ENCODE results near the gene LGALS9. TPM values are rescaled to one million over a fixed set of nuclear protein-coding genes. Genes with fewer than 3 reads are reported as not detected.
"Not testable (repeated sequence)": the region's sequence is repeated elsewhere in the genome, so short reads cannot be mapped to it uniquely, and the experiment has no call there.

The LGALS9 gene
- total RNA-seq, 1 experiment from 2014 or later: 3.0 TPM

DNA sequence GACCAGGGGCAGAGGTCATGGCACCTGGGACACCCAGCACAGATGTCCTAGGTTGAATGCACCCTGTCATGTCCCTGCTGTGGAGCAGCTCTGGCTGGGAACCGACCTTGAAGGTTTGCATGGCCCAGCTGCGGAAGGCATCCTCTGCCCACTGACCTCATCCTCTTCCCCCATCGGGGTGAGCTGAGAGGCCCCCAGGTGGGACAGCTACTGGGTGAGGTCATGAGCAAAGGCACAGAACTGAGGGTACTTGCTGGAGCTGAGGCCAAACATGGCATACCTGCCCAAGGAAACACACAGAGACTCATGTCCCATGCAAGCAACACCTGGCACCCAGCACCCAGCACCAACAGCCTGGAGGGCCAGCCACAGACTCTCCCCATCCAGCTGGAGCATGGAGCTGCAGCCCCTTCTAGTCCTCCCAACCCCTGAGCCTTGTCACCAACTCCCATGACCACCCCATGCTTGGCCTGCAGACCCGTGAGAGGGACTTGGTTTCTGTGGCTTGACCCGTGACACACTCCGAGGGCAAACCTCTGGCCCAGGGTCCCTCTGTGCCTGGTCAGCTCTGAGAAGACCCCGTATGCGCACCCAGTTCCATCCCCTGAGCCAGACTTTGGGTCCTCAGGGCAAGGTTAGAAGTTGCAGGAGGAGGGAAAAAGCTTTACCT is 33.1 kb downstream of the LGALS9 start:
- Mint-ChIP-seq H3K4me3 (ENCODE audit: unreplicated experiment) (no peak overlapping the region), H3K9me3 (ENCODE audit: unreplicated experiment) (no peaks in the 10 kb centered on the region), H3K27me3 (ENCODE audit: insufficient read depth, unreplicated experiment) (peaks cover 9% of the 10 kb centered on the region), H3K27ac (ENCODE audit: unreplicated experiment) (no peak overlapping the region), H3K4me1 (ENCODE audit: low read depth, unreplicated experiment) (no peaks in the 10 kb centered on the region), H3K36me3 (ENCODE audit: insufficient read depth, unreplicated experiment) (no peaks in the 10 kb centered on the region)
- DNase-seq: peak in 1 of 2 experiments; percentile 34
- no peaks in the 10 kb centered on the region for H3K36me3 ChIP-seq (ENCODE audit: control insufficient read depth, insufficient read depth, low read length)
- CTCF ChIA-PET: interaction anchor here (1.0 to 1.5 kb wide), 3 partner anchors 10 to 78 kb away, joined by 3 to 8 read pairs (median 3); no protein-coding TSS in a partner anchor
- TF ChIP-seq, protein P1, sequence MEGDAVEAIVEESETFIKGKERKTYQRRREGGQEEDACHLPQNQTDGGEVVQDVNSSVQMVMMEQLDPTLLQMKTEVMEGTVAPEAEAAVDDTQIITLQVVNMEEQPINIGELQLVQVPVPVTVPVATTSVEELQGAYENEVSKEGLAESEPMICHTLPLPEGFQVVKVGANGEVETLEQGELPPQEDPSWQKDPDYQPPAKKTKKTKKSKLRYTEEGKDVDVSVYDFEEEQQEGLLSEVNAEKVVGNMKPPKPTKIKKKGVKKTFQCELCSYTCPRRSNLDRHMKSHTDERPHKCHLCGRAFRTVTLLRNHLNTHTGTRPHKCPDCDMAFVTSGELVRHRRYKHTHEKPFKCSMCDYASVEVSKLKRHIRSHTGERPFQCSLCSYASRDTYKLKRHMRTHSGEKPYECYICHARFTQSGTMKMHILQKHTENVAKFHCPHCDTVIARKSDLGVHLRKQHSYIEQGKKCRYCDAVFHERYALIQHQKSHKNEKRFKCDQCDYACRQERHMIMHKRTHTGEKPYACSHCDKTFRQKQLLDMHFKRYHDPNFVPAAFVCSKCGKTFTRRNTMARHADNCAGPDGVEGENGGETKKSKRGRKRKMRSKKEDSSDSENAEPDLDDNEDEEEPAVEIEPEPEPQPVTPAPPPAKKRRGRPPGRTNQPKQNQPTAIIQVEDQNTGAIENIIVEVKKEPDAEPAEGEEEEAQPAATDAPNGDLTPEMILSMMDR (IDR thresholded peaks at IDR 0.05; ENCODE audit: insufficient read depth in 1 of 2, low read depth in 1 of 2, low read length in 1 of 2, severe bottlenecking in 1 of 2, unreplicated experiment in 1 of 2): no peak
- 0 out of 2 replicates have a peak, but pooled peaks cover 2% of the 10 kb centered on the region for H3K27me3 ChIP-seq (replicated peaks; ENCODE audit: control insufficient read depth, insufficient read depth, low read length)
- BruUV-seq (replicated peaks): no TSS peak
- H3K4me3 ChIP-seq (ENCODE audit: low read depth, low read length): no peak overlapping the region
- intact Hi-C loops (cut with micrococcal nuclease; ENCODE audit: unreplicated experiment): no loop called here
- H3K9me3 ChIP-seq: no peaks in the 10 kb centered on the region
- H3K4me1 ChIP-seq: no peaks in the 10 kb centered on the region
- POLR2A ChIA-PET: no interaction called here

DNA sequence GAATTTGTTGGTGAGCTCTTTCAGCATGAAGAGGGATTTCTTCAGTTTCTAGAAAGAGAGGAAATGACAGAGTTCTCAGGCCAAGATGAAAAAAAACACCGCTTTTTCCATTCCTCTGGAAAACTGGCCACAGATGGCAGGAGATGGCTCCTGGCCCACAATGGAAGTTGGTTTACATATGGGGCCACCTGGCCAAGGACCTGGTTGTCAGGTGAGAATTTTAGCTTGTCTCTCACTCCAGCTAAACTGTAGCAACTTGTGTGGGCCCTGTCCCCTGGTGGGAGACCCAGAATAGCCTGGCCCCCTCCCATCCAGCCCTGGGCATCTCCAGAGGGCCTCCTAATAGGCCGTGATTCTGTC is 33.6 kb downstream of the LGALS9 start:
- Mint-ChIP-seq H3K4me1 (ENCODE audit: low read depth, unreplicated experiment) (no peaks in the 10 kb centered on the region), H3K27ac (ENCODE audit: unreplicated experiment) (no peak overlapping the region), H3K36me3 (ENCODE audit: insufficient read depth, unreplicated experiment) (no peaks in the 10 kb centered on the region), H3K4me3 (ENCODE audit: unreplicated experiment) (no peak overlapping the region), H3K27me3 (ENCODE audit: insufficient read depth, unreplicated experiment) (peaks cover 8% of the 10 kb centered on the region), H3K9me3 (ENCODE audit: unreplicated experiment) (no peaks in the 10 kb centered on the region)
- H3K4me3 ChIP-seq (ENCODE audit: low read depth, low read length): no peak overlapping the region
- H3K27me3 ChIP-seq (replicated peaks; ENCODE audit: control insufficient read depth, insufficient read depth, low read length): 0 out of 2 replicates have a peak, but pooled peaks cover 4% of the 10 kb centered on the region
- H3K9me3 ChIP-seq: no peaks in the 10 kb centered on the region
- DNase-seq: peak in 1 of 2 experiments; percentile 26
- H3K4me1 ChIP-seq: no peaks in the 10 kb centered on the region
- ChIA-PET POLR2A (no interaction called here), CTCF (interaction anchor here (1.5 kb wide), 2 partner anchors 10 to 77 kb away, joined by 3 to 8 read pairs; no protein-coding TSS in a partner anchor)
- TF ChIP-seq, protein P1 (IDR thresholded peaks at IDR 0.05; ENCODE audit: insufficient read depth in 1 of 2, low read depth in 1 of 2, low read length in 1 of 2, severe bottlenecking in 1 of 2, unreplicated experiment in 1 of 2): no peak
- intact Hi-C loops (cut with micrococcal nuclease; ENCODE audit: unreplicated experiment): no loop called here
- H3K36me3 ChIP-seq (ENCODE audit: control insufficient read depth, insufficient read depth, low read length): no peaks in the 10 kb centered on the region
- no TSS peak for BruUV-seq (replicated peaks)

DNA sequence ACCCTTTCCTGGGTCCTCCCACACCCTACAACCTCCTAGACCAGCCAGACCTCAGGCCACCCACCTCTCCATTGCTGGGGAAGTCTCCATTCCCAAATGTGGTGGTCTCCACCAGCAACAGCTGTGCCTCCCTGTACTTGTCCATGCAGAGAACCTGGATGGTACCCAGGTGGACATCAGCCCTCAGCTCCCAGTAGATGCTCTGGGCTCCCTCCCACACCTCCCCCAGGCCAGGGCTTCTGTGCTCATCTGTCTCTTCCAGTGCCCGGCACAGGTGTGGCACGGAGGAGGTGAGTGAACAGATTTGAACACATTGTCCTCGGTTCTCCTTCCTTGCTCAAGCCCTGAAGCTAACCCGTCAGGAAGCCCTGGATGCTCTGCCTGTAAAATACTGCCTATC is 34.6 kb downstream of the LGALS9 start:
- H3K27ac Mint-ChIP-seq (ENCODE audit: unreplicated experiment): no peak overlapping the region
- intact Hi-C loops (cut with micrococcal nuclease; ENCODE audit: unreplicated experiment): no loop called here
- peak in 1 of 2 experiments; percentile 39 for DNase-seq
- no peaks in the 10 kb centered on the region for H3K36me3 Mint-ChIP-seq (ENCODE audit: insufficient read depth, unreplicated experiment)
- BruUV-seq (replicated peaks): no TSS peak
- POLR2A ChIA-PET: no interaction called here
- CTCF ChIA-PET: interaction anchor here (1.2 kb wide), 1 partner anchor 11 kb away, joined by 7 read pairs; no protein-coding TSS in a partner anchor
- H3K4me3 Mint-ChIP-seq (ENCODE audit: unreplicated experiment): no peak overlapping the region
- no peaks in the 10 kb centered on the region for H3K4me1 Mint-ChIP-seq (ENCODE audit: low read depth, unreplicated experiment)
- peaks cover 9% of the 10 kb centered on the region for H3K27me3 Mint-ChIP-seq (ENCODE audit: insufficient read depth, unreplicated experiment)
- no peak overlapping the region for H3K4me3 ChIP-seq (ENCODE audit: low read depth, low read length)
- no peaks in the 10 kb centered on the region for H3K9me3 ChIP-seq
- TF ChIP-seq, protein P1 (IDR thresholded peaks at IDR 0.05; ENCODE audit: insufficient read depth in 1 of 2, low read depth in 1 of 2, low read length in 1 of 2, severe bottlenecking in 1 of 2, unreplicated experiment in 1 of 2): no peak
- H3K36me3 ChIP-seq (ENCODE audit: control insufficient read depth, insufficient read depth, low read length): no peaks in the 10 kb centered on the region
- 0 out of 2 replicates have a peak, but pooled peaks cover 4% of the 10 kb centered on the region for H3K27me3 ChIP-seq (replicated peaks; ENCODE audit: control insufficient read depth, insufficient read depth, low read length)
- no peaks in the 10 kb centered on the region for H3K9me3 Mint-ChIP-seq (ENCODE audit: unreplicated experiment)
- no peaks in the 10 kb centered on the region for H3K4me1 ChIP-seq

DNA sequence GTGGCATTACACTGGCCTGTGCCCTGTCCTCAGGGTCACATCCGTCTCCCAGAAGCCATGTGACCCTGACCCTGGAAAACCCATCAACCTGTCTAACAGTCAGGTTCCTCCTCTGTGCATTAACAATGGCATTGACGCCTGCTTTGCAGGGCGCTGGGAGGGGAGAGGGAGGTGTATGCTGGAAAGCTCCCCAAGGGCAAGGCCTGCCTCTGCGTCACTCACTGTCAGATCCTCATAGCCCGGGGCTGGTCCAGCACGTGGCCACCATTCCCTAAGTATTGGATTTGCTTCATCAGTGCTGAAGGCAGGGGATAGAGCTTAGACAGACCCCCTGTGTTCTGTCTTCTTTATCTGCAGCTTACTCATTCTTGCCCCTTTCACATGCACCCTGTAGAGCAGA is 35.3 kb downstream of the LGALS9 start:
- H3K36me3 Mint-ChIP-seq (ENCODE audit: insufficient read depth, unreplicated experiment); H3K9me3 ChIP-seq; H3K4me1 Mint-ChIP-seq (ENCODE audit: low read depth, unreplicated experiment); H3K27me3 ChIP-seq (replicated peaks; ENCODE audit: control insufficient read depth, insufficient read depth, low read length); H3K4me3 ChIP-seq (ENCODE audit: low read depth, low read length); H3K4me3 Mint-ChIP-seq (ENCODE audit: unreplicated experiment); H3K9me3 Mint-ChIP-seq (ENCODE audit: unreplicated experiment); H3K36me3 ChIP-seq (ENCODE audit: control insufficient read depth, insufficient read depth, low read length); H3K4me1 ChIP-seq; POLR2A ChIA-PET; intact Hi-C loops (cut with micrococcal nuclease; ENCODE audit: unreplicated experiment); BruUV-seq (replicated peaks); H3K27me3 Mint-ChIP-seq (ENCODE audit: insufficient read depth, unreplicated experiment); H3K27ac Mint-ChIP-seq (ENCODE audit: unreplicated experiment): not testable (repeated sequence)
- peak in 1 of 2 experiments; percentile 37 for DNase-seq
- CTCF ChIA-PET: interaction anchor here (1.2 kb wide), 1 partner anchor 12 kb away, joined by 7 read pairs; no protein-coding TSS in a partner anchor

All from Caco-2 (cell line).